ENCODE data around the gene RTN4R.

Gene RTN4R

DNA sequence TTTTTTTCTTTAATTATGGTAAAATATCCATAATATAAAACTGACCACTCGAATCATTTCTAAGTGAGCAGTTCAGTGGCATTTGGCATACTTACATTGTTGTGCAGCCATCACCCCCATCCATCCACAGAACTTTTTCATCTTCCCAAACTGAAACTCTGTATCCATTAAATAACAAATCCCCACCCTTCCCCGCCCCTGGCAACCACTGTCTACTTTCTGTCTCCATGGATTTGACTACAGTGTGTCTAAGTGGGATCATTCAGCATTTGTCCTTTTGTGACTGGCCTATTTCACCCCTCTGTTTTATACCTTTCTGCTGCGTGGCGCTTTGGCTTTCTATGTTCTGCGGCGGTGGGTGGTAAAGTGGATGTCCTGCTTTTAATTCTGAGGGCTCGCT, 49.1 kb downstream of the RTN4R start:
- in situ Hi-C loops (cut with MboI; ENCODE audit: low sequenced_read_pairs) = no loop called here

GRCh38 chr22:20218326-20218872, 49.7 kb downstream of the RTN4R start:
- in situ Hi-C loops (cut with MboI; ENCODE audit: low sequenced_read_pairs) = no loop called here

- in situ Hi-C loops (cut with MboI; ENCODE audit: low sequenced_read_pairs) = no loop called here
Measured at GRCh38 chr22:20217563-20217962, 50.6 kb downstream of the RTN4R start.

DNA sequence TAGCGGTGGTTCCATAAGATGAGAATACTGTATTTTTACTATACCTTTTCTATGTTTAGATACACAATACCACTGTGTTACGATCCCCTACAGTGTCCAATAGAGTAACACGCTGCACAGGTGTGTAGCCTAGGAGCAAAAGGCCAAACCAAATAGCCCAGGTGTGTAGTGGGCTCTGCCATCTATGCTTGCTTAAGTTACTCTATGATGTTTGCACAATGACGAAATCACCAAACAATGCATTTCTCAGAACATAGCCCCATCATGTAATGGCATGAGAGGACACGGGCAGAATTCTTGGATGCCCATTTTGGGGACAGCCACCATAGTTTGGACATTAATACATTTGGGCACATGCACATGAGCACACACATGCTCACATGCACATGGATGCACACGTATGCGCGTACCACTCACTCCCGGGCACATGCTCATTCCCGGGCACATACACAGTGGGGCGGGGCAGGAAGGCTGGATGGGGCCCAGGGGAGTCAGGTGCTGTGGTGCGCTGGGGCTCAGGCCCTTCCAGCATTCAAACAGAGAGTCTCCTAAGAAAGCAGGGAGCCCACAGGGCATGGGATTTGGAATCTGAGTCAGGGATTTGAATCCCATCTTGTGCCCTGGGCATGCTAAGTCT, 51.1 kb downstream of the RTN4R start:
- in situ Hi-C loops (cut with MboI; ENCODE audit: low sequenced_read_pairs) = no loop called here

DNA sequence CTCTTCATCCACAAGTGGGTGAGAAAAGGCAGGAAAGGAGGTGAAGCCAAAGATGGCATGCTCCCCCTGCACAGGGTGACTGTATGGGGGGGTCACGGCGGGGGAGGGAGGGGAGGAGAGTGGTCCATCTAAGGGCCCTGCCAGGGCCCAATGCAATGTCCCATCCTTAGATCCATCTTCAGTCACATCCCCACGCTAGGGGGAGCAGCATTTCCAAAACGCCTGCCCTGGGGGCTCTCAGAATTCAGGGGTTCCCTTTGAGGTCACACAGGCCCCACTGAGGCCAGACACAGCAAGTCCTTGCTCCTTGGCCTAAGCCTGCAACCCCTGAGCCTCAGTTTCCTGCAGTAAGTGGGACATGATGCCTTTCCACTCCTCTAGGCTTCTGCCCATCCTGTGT, 52.4 kb downstream of the RTN4R start:
- in situ Hi-C loops (cut with MboI; ENCODE audit: low sequenced_read_pairs) = no loop called here

GRCh38 chr22:20214853-20215252, 53.3 kb downstream of the RTN4R start:
- in situ Hi-C loops (cut with MboI; ENCODE audit: low sequenced_read_pairs) = no loop called here

DNA sequence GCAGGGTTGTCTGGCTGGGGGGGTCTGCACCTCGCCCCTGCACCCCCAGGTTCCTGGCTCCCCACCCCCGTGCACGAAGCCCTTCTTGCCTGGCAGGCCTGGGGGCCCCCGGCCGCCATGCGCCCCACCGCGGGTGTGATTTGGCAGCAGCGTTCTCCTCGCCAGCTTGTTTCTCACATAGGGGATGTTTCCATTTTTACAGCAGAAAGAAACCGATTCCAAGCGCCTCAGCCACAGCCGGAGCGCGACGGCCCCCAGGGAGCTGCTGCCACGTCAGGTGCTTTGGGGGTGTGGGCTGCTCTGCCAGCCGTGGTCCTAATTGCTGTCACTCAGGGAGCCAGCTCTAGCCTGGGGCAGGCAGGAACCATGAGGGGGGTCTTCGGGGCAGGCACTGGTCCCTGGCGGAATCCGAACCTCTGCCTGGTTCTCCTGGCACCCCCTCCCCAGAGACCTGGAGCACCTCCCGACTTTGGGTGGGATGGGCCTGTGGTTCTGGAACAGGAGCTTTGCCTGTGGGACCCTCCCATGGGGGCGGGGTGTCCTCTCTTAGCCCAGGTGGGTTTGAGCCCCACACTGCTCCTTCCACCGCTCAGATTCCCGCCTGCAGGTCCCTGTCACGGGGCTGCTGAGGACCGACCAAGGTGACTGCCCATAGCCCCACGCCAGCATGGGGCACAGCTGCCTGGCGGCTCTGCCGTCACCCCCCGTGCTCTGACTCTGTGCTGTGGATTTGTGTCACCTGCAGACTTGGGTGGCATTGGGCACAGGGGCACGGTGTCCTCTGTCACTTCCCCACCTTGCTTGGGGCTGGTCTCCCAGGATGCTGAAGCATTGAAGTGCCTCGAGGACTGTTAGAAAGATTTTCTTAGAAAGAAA, 54.0 kb downstream of the RTN4R start:
- in situ Hi-C loops (cut with MboI; ENCODE audit: low sequenced_read_pairs) = no loop called here

DNA sequence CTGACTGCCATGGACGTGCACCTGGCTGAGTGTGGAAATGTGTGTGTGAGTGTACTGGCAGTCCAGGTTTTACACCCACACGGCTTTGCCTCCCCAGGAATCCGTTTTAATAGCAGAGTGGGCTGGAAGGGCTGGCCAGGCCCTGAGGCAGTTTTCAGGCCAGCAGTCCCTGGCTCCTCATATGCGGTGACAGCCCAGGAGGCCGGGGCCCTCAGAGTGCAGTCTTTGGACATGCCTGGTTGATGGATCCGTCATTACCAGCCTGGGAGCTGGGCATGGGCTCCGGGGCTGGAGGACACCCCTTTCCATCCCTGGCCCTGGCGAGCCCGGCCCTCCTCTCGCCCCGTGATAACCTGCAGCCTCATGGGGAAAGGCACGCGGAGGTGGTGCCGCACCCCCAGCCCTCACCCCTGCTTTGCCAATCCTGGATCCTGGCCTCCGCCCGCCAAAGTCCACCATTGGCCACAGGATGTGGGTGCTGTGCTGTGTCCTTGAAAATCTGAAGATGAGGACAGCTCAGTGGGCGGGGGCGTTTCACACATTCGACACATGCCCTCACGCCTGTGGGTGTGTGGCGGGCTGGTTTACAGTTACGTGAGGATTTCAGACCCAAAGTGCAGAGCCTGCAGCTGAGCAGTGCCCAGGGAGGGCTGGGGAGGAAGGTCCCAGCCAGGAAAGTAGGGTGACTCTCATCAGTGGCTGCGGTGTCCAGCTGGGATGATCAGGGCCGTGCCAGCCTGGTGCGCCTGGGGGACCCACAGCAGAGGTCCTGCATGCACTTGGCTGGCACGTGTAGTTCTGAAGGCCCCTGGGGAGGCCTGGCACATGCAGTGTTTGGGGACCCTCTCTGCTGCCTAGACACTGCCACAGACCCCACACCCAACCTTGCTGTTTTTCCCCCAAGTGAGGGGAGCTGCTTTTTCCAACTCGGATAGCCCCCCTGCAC, 55.1 kb downstream of the RTN4R start:
- in situ Hi-C loops (cut with MboI; ENCODE audit: low sequenced_read_pairs) = no loop called here

DNA sequence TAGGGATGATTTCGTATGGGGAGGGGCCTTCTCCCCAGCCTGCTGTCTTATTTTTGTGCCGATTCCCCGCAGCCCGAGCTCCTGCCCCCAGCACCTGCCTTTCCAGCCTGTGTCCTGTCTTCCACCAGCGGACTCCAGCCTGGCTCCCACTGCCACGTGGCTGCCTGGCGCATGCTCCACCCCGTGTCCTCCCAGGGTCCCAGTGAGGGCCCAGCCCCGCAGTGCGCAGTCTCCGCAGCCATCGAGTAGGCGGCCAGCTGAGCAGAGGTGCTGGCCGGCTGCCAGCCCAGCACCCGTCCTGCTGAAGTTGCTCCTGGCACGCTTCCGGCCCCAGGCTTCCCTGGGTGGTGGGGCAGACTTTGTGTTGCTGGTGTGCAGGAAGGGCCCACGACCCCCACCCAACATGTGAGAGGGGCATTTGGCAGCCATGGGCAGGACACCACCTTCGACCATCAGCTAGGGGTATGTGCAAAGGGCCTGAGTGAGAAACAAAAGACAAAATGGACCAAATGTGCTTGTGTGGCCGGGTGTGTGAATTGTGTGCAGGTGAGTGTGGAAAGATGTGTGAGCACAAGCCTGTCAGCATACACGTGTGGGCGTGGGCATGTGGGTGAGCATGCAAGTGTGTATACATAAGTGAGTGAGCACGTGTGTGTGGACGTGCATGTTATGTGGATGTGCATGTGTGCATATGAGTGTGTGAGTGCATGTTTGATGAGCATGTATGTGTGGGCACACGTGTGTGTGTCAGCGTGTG, 55.9 kb downstream of the RTN4R start:
- in situ Hi-C loops (cut with MboI; ENCODE audit: low sequenced_read_pairs) = no loop called here

GRCh38 chr22:20211409-20211996, 56.6 kb downstream of the RTN4R start:
- in situ Hi-C loops (cut with MboI; ENCODE audit: low sequenced_read_pairs) = no loop called here

- in situ Hi-C loops (cut with MboI; ENCODE audit: low sequenced_read_pairs) = no loop called here
Measured at GRCh38 chr22:20210473-20211059, 57.6 kb downstream of the RTN4R start.

DNA sequence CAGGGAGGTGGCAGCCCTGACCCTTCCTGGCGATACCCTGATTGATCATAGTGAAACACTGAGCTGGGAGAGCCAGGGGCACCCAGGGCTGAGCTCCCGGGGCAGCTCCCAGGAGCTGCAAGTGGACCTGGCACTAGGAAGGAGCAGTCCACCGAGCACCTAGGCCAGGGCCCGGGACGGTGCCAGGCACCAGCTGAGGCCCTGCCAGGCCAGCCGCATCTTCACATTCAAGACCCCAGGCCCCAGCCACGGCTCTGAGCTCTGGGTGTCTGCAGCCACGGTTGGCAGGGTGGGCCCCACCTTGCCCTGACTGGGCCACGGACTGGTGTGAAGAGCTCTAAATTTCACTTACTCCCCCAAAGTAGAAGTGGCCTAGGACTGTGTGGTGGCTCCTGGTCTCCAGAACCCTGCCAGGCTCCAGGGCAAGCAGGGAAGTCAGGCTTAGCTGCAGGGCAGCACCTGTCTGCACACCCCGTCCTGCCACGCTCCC, 58.3 kb downstream of the RTN4R start:
- in situ Hi-C loops (cut with MboI; ENCODE audit: low sequenced_read_pairs) = no loop called here

DNA sequence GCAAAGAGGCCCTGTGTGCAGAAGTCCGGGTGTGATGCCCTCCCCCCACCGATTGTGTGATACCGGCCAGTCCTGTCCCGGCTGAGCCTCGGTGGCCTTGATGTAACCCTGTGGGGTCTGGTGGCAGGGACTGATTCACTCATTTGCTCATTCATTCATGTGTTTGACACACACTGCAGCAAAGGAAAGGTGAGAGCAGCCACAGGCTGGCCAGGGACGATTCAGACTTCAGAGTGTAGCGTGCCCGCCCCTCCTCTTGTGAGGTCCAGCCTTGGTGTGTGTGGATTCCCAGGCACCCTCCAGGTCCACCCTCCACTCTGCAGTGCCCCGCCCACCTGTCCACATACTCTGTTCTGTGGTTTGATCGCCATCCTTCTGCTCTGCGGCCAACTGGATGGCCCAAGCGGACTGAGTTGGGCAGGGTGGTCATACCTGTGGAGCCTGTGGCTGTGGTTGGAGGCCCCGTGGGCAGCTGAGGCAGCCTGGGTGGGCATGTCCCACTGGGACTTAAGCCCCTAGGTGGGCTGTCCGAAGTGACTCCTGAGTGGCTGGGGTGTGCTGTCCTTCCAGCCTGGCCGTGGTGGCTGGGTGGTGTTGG, 59.3 kb downstream of the RTN4R start:
- in situ Hi-C loops (cut with MboI; ENCODE audit: low sequenced_read_pairs) = no loop called here

GRCh38 chr22:20207277-20208025, 60.7 kb downstream of the RTN4R start:
- in situ Hi-C loops (cut with MboI; ENCODE audit: low sequenced_read_pairs) = no loop called here

- in situ Hi-C loops (cut with MboI; ENCODE audit: low sequenced_read_pairs) = no loop called here
Measured at GRCh38 chr22:20206709-20207215, 61.4 kb downstream of the RTN4R start.

DNA sequence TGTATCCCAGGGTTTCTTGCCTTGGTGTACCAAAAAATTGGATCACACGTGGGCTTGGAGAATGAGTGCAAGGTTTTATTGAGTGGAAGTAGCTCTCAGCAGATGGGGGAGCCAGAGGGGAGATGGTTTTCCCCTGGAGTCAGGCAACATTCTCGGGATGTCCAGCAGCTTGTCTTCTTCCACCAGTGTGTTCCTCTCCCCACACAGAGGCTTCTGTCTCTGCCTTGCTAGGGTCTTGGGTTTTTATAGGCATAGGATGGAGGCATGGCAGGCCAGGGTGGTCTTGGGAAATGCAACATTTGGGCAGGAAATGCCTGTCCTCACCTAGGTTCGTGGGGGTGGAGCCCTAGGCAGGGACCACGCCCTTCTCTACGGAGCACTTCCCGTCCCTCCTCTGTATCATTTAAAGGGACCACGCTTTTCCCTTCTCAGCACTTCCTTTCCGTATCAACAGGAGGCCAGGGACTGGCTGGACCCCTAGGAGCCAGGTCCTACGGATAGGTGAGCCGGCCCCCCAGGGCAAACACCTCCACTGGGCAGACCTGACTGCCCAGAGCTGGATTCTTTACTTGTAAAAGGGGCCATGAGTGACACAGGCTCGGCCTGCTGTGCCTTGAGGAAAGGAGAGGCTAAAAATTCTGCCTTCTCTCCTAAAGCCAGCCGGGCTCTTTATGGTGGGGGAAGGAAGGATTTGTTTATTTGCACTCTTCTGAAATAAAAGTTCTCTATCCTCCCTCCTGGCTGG, 62.0 kb downstream of the RTN4R start:
- in situ Hi-C loops (cut with MboI; ENCODE audit: low sequenced_read_pairs) = no loop called here

DNA sequence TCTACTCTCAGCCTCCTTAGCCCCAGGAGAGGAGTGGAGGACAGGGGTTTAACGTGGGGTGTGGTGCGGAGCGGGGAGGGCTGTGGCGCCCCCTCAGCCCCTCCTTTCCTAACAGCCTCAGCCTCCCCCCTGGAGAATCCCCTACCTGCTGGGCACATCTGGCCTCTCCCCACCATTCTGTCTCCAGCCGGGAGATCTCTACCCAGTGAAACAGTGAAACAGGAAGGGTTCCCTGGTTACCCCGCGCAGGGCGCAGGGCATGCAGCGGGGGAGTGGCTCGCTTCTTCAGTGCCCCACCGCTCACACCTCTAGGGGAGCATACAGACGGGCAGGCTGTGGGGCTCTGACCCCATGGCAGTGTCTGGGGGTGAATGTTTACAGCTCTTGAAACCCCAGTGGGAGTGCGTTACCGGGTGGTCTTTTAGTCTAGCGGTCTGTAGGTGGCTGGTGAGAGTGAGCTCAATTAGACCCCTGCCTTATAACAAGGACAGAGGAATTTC, 62.6 kb downstream of the RTN4R start:
- in situ Hi-C loops (cut with MboI; ENCODE audit: low sequenced_read_pairs) = no loop called here

Measured in hTERT RPE-1 (cell line).